Measurements from ENCODE around the gene L3MBTL3. TPM values are rescaled to one million over a fixed set of nuclear protein-coding genes. Genes with fewer than 3 reads are reported as not detected.

L3MBTL3 gene
- polyA plus RNA-seq, 1 of the 3 experiments (the other 2 are of a cell fraction): 12.6 TPM

GRCh38 chr6:130152908-130153510 lies 134.6 kb downstream of the L3MBTL3 start:
- POLR2A ChIA-PET: no interaction called here
- TF ChIP-seq RXRA (IDR thresholded peaks at IDR 0.05; ENCODE audit: borderline replicate concordance, low read depth): no peak
- no peak for TF ChIP-seq TEAD4 (IDR thresholded peaks at IDR 0.05; ENCODE audit: borderline replicate concordance, insufficient read depth)
- TF ChIP-seq RFX5 (IDR thresholded peaks at IDR 0.05; ENCODE audit: low read length): no peak
- TF ChIP-seq MEF2A (IDR thresholded peaks at IDR 0.05; ENCODE audit: borderline replicate concordance, low read depth): no peak
- TF ChIP-seq JUND (IDR thresholded peaks at IDR 0.05): no peak
- TF ChIP-seq NRF1 (IDR thresholded peaks at IDR 0.05; ENCODE audit: low read depth, low read length): no peak
- TF ChIP-seq EZH2phosphoT487 (IDR thresholded peaks at IDR 0.05; ENCODE audit: borderline replicate concordance, low read depth): no peak
- TF ChIP-seq FOXJ3 (CRISPR knock-in tag; IDR thresholded peaks at IDR 0.05): no peak
- no peak for TF ChIP-seq FOXM1 (IDR thresholded peaks at IDR 0.05; ENCODE audit: low read depth)
- TF ChIP-seq GATA2 (CRISPR knock-in tag; IDR thresholded peaks at IDR 0.05): no peak
- TF ChIP-seq SMC3 (IDR thresholded peaks at IDR 0.05; ENCODE audit: low read depth, low read length): no peak
- no peak for DNase-seq
- H3K79me2 ChIP-seq (ENCODE audit: insufficient read depth): no peaks in the 10 kb centered on the region
- no peaks in the 10 kb centered on the region for H4K20me1 ChIP-seq (ENCODE audit: insufficient read depth)
- WGBS (ENCODE audit: low lambda C conversion rate): 71% methylated on average over 6 of the region's 6 CpGs
- H3K27ac ChIP-seq (ENCODE audit: low read depth in 2 of 2, low read length in 1 of 2): no peak overlapping the region
- H3F3A ChIP-seq (replicated peaks; ENCODE audit: insufficient read depth): peaks cover 7% of the 10 kb centered on the region
- no peaks in the 10 kb centered on the region for H3K27me3 ChIP-seq (ENCODE audit: insufficient read depth)
- H3K4me3 ChIP-seq (ENCODE audit: low read depth in 2 of 2, low read length in 1 of 2): no peak overlapping the region
- CTCF ChIA-PET: no interaction called here
- no peak overlapping the region for H3K9ac ChIP-seq
- H3K9me2 ChIP-seq: no peaks in the 10 kb centered on the region
- H3K4me2 ChIP-seq: no peak overlapping the region
- no peaks in the 10 kb centered on the region for H3K4me1 ChIP-seq (ENCODE audit: control insufficient read depth in 1 of 2, insufficient read depth in 2 of 2, low read depth in 1 of 2, low read length in 1 of 2)
- H2AFZ ChIP-seq (ENCODE audit: low read depth): no peak overlapping the region
- peaks cover 0 to 21% of the 10 kb centered on the region in 2 experiments for H3K36me3 ChIP-seq (replicated peaks in 1 of 2; ENCODE audit: control insufficient read depth in 1 of 2, insufficient read depth in 2 of 2, low read length in 1 of 2)
- no peaks in the 10 kb centered on the region for H3K9me3 ChIP-seq

- ChIA-PET POLR2A (no interaction called here), CTCF (no interaction called here)
- H3K4me2 ChIP-seq: no peak overlapping the region
- no peaks in the 10 kb centered on the region for H3K9me2 ChIP-seq
- H3F3A ChIP-seq (replicated peaks; ENCODE audit: insufficient read depth): peaks cover 7% of the 10 kb centered on the region
- no peak overlapping the region for H3K9ac ChIP-seq
- H3K27ac ChIP-seq (ENCODE audit: low read depth in 2 of 2, low read length in 1 of 2): no peak overlapping the region
- H3K4me1 ChIP-seq (ENCODE audit: control insufficient read depth in 1 of 2, insufficient read depth in 2 of 2, low read depth in 1 of 2, low read length in 1 of 2): no peaks in the 10 kb centered on the region
- TF ChIP-seq EP300 (IDR thresholded peaks at IDR 0.05; ENCODE audit: borderline replicate concordance in 1 of 2, low read depth in 1 of 2, low read length in 1 of 2): no peak
- TF ChIP-seq TEAD4 (IDR thresholded peaks at IDR 0.05; ENCODE audit: borderline replicate concordance, insufficient read depth): no peak
- no peak for TF ChIP-seq REST (IDR thresholded peaks at IDR 0.05; ENCODE audit: low read depth, low read length)
- no peak for TF ChIP-seq RCOR1 (IDR thresholded peaks at IDR 0.05; ENCODE audit: low read length)
- no peak for TF ChIP-seq SIN3A (IDR thresholded peaks at IDR 0.05; ENCODE audit: borderline replicate concordance, low read depth, low read length)
- TF ChIP-seq ELF1 (IDR thresholded peaks at IDR 0.05): no peak
- TF ChIP-seq RXRA (IDR thresholded peaks at IDR 0.05; ENCODE audit: borderline replicate concordance, low read depth): no peak
- TF ChIP-seq ZBTB33 (IDR thresholded peaks at IDR 0.05; ENCODE audit: borderline replicate concordance, low read depth): no peak
- no peak for TF ChIP-seq RAD21 (IDR thresholded peaks at IDR 0.05; ENCODE audit: low read length)
- no peaks in the 10 kb centered on the region for H3K79me2 ChIP-seq (ENCODE audit: insufficient read depth)
- H3K27me3 ChIP-seq (ENCODE audit: insufficient read depth): no peaks in the 10 kb centered on the region
- 76% methylated on average over 5 of the region's 5 CpGs for WGBS (ENCODE audit: low lambda C conversion rate)
- no peak overlapping the region for H2AFZ ChIP-seq (ENCODE audit: low read depth)
- H3K4me3 ChIP-seq (ENCODE audit: low read depth in 2 of 2, low read length in 1 of 2): no peak overlapping the region
- H3K9me3 ChIP-seq: no peaks in the 10 kb centered on the region
- DNase-seq: no peak
- H3K36me3 ChIP-seq (replicated peaks in 1 of 2; ENCODE audit: control insufficient read depth in 1 of 2, insufficient read depth in 2 of 2, low read length in 1 of 2): peaks cover 0 to 20% of the 10 kb centered on the region in 2 experiments
- H4K20me1 ChIP-seq (ENCODE audit: insufficient read depth): no peaks in the 10 kb centered on the region
Measured at GRCh38 chr6:130156908-130157307, 138.5 kb downstream of the L3MBTL3 start.

Data from SK-N-SH (cell line).